Psoas muscle (tissue), 8 donors: ENCODE measurements around the gene SLC7A8. TPM values are rescaled to one million over a fixed set of nuclear protein-coding genes. Genes with fewer than 3 reads are reported as not detected.

Source experiments
- ATAC-seq, 4 donors: fragments of 200-7000 bp; cut with Tn5 transposase; one replicate each; pipeline ENCODE4 v1.9.1; 2020; ENCODE audit warnings: moderate library complexity in 3 of 4, mild to moderate bottlenecking in 2 of 4
- DNase-seq, 2 donors: peaks; one replicate each; pipeline ENCODE4 v3.0.0-alpha.2; 2020
- H3K27ac ChIP-seq: fragments of 200-600 bp; one replicate; pipeline ENCODE4 v1.8.0; 2022
- H3K27me3 ChIP-seq, 3 donors: fragments of 200-600 bp in 1 of 3; one replicate each; pipeline versions ENCODE4 v1.6.1 to v1.8.0; 2013 to 2022; ENCODE audit warnings: low read length in 2 of 3, mild to moderate bottlenecking in 2 of 3, moderate library complexity in 1 of 3; ENCODE audit not compliant: insufficient read depth in 3 of 3
- H3K36me3 ChIP-seq, 2 donors: fragments of 200-600 bp in 1 of 2; one replicate each; pipeline versions ENCODE4 v1.6.1 to v1.8.0; 2013 to 2022; ENCODE audit warnings: low read depth in 1 of 2, mild to moderate bottlenecking in 1 of 2, moderate library complexity in 1 of 2; ENCODE audit not compliant: insufficient read depth in 1 of 2
- H3K4me1 ChIP-seq: fragments of 200-600 bp; one replicate; pipeline ENCODE4 v1.8.0; 2022
- H3K4me3 ChIP-seq: fragments of 200-600 bp; one replicate; pipeline ENCODE4 v1.8.0; 2022; ENCODE audit warnings: mild to moderate bottlenecking
- H3K9me3 ChIP-seq: fragments of 200-600 bp; one replicate; pipeline ENCODE4 v1.8.0; 2022
- CTCF ChIP-seq: fragments of 200-600 bp; IDR thresholded peaks from one replicate; pipeline ENCODE4 v1.8.0; 2022; ENCODE audit warnings: antibody characterized with exemption
- WGBS, 3 donors: extraction: QIAGEN DNeasy Blood & Tissue Kit; methylation state at CpG; one replicate each; pipeline versions ENCODE4 v1.1.6 to v1.1.7; 2013; 5-methylcytosine and 5-hydroxymethylcytosine counted together
- intact Hi-C, 2 donors: fragments of 100-400 bp; cut with DNase I; formaldehyde crosslinking; loops; one replicate each; pipeline versions ENCODE4 v1.11.0 to v1.14.2; 2022
- polyA plus RNA-seq, 3 donors: library from polyadenylated mRNA; stranded (reverse); fragments of 200-250 nt; gene quantifications; one replicate each; pipeline ENCODE4 v1.2.3, GENCODE V29; 2013
- total RNA-seq, 4 donors: library from RNA; stranded (reverse); fragmentation: NEBNext Ultra II Directional in 2 of 4; extraction: Animal tissue kit (Norgen Biotek cat#: 25700) in 2 of 4; gene quantifications; one replicate each; pipeline versions ENCODE4 v1.2.1 to v1.2.4, GENCODE V29; 2021 to 2023
- donor health status: healthy with polysubstance abuse.
- donor health status: DM: no; HTN: no; CAD: no; lungs with moderate emphysema.
- donor health status: Bipolar disorder and iron deficiency.
- donor health status: healthy.
- donor health status: DM: yes; HTN: yes; CAD: no.
- donor health status: DM: no; HTN: no; CAD: no.
- donor health status: DM: no; HTN: no; CAD: no.
- donor health status: DM: yes; HTN: yes; CAD: no.

SLC7A8 gene
- total and polyA plus RNA-seq, 7 donors, result 7.5 to 72.6 (median 33.2) TPM

- WGBS, 3 donors, result 74 to 81% (median 75%) methylated on average over 16 of the region's 16 CpGs
- no peaks in the 10 kb centered on the region for H3K9me3 ChIP-seq
- DNase-seq (no peak), ATAC-seq (no peak)
- H3K27me3 ChIP-seq, result no peaks in the 10 kb centered on the region
- no peak overlapping the region for H3K4me3 ChIP-seq
- H3K4me1 ChIP-seq, result peaks cover 23% of the 10 kb centered on the region
- intact Hi-C loops, result loop anchor here (1.0 to 10.0 kb wide), 4 partner anchors 67 to 175 kb away; no protein-coding TSS in a partner anchor
- no peak overlapping the region for H3K27ac ChIP-seq
- H3K36me3 ChIP-seq, result no peaks in the 10 kb centered on the region
- no peak for TF ChIP-seq CTCF
Measured at GRCh38 chr14:23119363-23120327, 63.8 kb downstream of the SLC7A8 start.

GRCh38 chr14:23118506-23119362, 64.7 kb downstream of the SLC7A8 start, which contains the start of gene CEBPE:
CEBPE (minus strand) TSS chr14:23119255; CDS start chr14:23119091, 164 bp downstream.
- no peak within 1 kb of the TSS for H3K4me3 ChIP-seq
- ATAC-seq, result no peak
- intact Hi-C loops, result loop anchor here in 1 of 2 donors (5.0 kb wide), 1 partner anchor 159 kb away; no protein-coding TSS in a partner anchor
- 69 to 77% (median 77%) methylated on average over 25 to 32 of the region's 32 CpGs for WGBS, 3 donors
- DNase-seq, result no peak
- TF ChIP-seq CTCF, result no peak
- H3K27ac ChIP-seq, result no peak within 1 kb of the TSS
- H3K27me3 ChIP-seq, result peaks cover 0 to 3% (median 0%) of the 10 kb centered on the region in 3 donors
- no peaks in the 10 kb centered on the region for H3K36me3 ChIP-seq
- H3K9me3 ChIP-seq, result no peaks in the 10 kb centered on the region
- H3K4me1 ChIP-seq, result peaks cover 18% of the 10 kb centered on the region

- 86 to 93% (median 89%) methylated on average over 30 to 32 of the region's 32 CpGs for WGBS, 3 donors
- Histone ChIP-seq H3K4me1 (peaks cover 13% of the 10 kb centered on the region), H3K4me3 (no peak overlapping the region), H3K36me3 (no peaks in the 10 kb centered on the region), H3K27me3 (peaks cover 0 to 3% (median 2%) of the 10 kb centered on the region in 3 donors), H3K27ac (no peak overlapping the region), H3K9me3 (no peaks in the 10 kb centered on the region)
- intact Hi-C loops, result loop anchor here in 1 of 2 donors (5.0 kb wide), 1 partner anchor 160 kb away; no protein-coding TSS in a partner anchor
- TF ChIP-seq CTCF, result no peak
- DNase-seq, result no peak
- no peak for ATAC-seq
Measured at GRCh38 chr14:23117371-23118020, 66.0 kb downstream of the SLC7A8 start.

- Histone ChIP-seq H3K36me3 (no peaks in the 10 kb centered on the region), H3K27me3 (peaks cover 0 to 7% (median 3%) of the 10 kb centered on the region in 3 donors), H3K27ac (no peak overlapping the region), H3K4me3 (no peak overlapping the region), H3K9me3 (no peaks in the 10 kb centered on the region), H3K4me1 (peaks cover 8% of the 10 kb centered on the region)
- TF ChIP-seq CTCF, result no peak
- DNase-seq (no peak), ATAC-seq (no peak)
- intact Hi-C loops, result loop anchor here in 1 of 2 donors (5.0 kb wide), 1 partner anchor 161 kb away; no protein-coding TSS in a partner anchor
- 82 to 88% (median 87%) methylated on average over 5 of the region's 5 CpGs for WGBS, 3 donors
Measured at GRCh38 chr14:23115918-23116317, 67.5 kb downstream of the SLC7A8 start.
